Measurements from ENCODE around the gene KCNG2. TPM values are rescaled to one million over a fixed set of nuclear protein-coding genes. Genes with fewer than 3 reads are reported as not detected.

Gene KCNG2
- total RNA-seq, 4 donors from 2014 or later, result 0.41 to 6.7 TPM; not detected in 2

GRCh38 chr18:79772865-79773696 lies 24.7 kb upstream of the KCNG2 start:
- peak; percentile 4 for DNase-seq
- H3K9me3 ChIP-seq, result no peaks in the 10 kb centered on the region
- in situ Hi-C loops (cut with MboI; ENCODE audit: low pct_ligation_motif_present in 1 of 4, low pct_unique_long_range_greater_than_20kb in 1 of 4, low sequenced_read_pairs in 3 of 4) (no loop called here), intact Hi-C loops (cut with DNase I; ENCODE audit: low total_unique reads) (no loop called here)
- H3K27ac ChIP-seq, result no peak overlapping the region
- TF ChIP-seq CTCF (IDR thresholded peaks at IDR 0.05), result no peak
- TF ChIP-seq POLR2A (IDR thresholded peaks at IDR 0.05), result no peak
- TF ChIP-seq EP300 (IDR thresholded peaks at IDR 0.05; ENCODE audit: low read depth), result no peak
- no peak for TF ChIP-seq POLR2AphosphoS5 (IDR thresholded peaks at IDR 0.05)
- H3K4me1 ChIP-seq, result no peaks in the 10 kb centered on the region
- WGBS, 2 donors (ENCODE audit: low coverage in 1 of 2), result 80 to 89% methylated on average over 2 to 31 of the region's 31 CpGs
- no peak overlapping the region for H3K4me3 ChIP-seq
- no peaks in the 10 kb centered on the region for H3K36me3 ChIP-seq
- H3K27me3 ChIP-seq, result peaks cover 5% of the 10 kb centered on the region

GRCh38 chr18:79774111-79774510 lies 23.6 kb upstream of the KCNG2 start:
- WGBS, 2 donors (ENCODE audit: low coverage in 1 of 2), result 74% methylated on average over 18 of the region's 18 CpGs; no CpG with 5 or more reads in 1 of the 2 donors
- no peaks in the 10 kb centered on the region for H3K9me3 ChIP-seq
- H3K36me3 ChIP-seq, result no peaks in the 10 kb centered on the region
- intact Hi-C loops (cut with DNase I; ENCODE audit: low total_unique reads) (no loop called here), in situ Hi-C loops (cut with MboI; ENCODE audit: low pct_ligation_motif_present in 1 of 4, low pct_unique_long_range_greater_than_20kb in 1 of 4, low sequenced_read_pairs in 3 of 4) (no loop called here)
- peak; percentile 4 for DNase-seq
- peaks cover 5% of the 10 kb centered on the region for H3K27me3 ChIP-seq
- H3K27ac ChIP-seq, result no peak overlapping the region
- H3K4me1 ChIP-seq, result no peaks in the 10 kb centered on the region
- TF ChIP-seq POLR2A (IDR thresholded peaks at IDR 0.05) (no peak), EP300 (IDR thresholded peaks at IDR 0.05; ENCODE audit: low read depth) (no peak), POLR2AphosphoS5 (IDR thresholded peaks at IDR 0.05) (no peak), CTCF (IDR thresholded peaks at IDR 0.05) (no peak)
- no peak overlapping the region for H3K4me3 ChIP-seq

GRCh38 chr18:79775441-79776221 lies 22.1 kb upstream of the KCNG2 start:
- 70 to 85% methylated on average over 2 to 35 of the region's 35 CpGs for WGBS, 2 donors (ENCODE audit: low coverage in 1 of 2)
- peak; percentile 7 for DNase-seq
- H3K27ac ChIP-seq, result no peak overlapping the region
- in situ Hi-C loops (cut with MboI; ENCODE audit: low pct_ligation_motif_present in 1 of 4, low pct_unique_long_range_greater_than_20kb in 1 of 4, low sequenced_read_pairs in 3 of 4), result no loop called here
- intact Hi-C loops (cut with DNase I; ENCODE audit: low total_unique reads), result no loop called here
- TF ChIP-seq POLR2A (IDR thresholded peaks at IDR 0.05) (no peak), EP300 (IDR thresholded peaks at IDR 0.05; ENCODE audit: low read depth) (no peak), CTCF (IDR thresholded peaks at IDR 0.05) (no peak), POLR2AphosphoS5 (IDR thresholded peaks at IDR 0.05) (no peak)
- no peaks in the 10 kb centered on the region for H3K36me3 ChIP-seq
- peaks cover 5% of the 10 kb centered on the region for H3K27me3 ChIP-seq
- H3K9me3 ChIP-seq, result no peaks in the 10 kb centered on the region
- no peak overlapping the region for H3K4me3 ChIP-seq
- H3K4me1 ChIP-seq, result no peaks in the 10 kb centered on the region

GRCh38 chr18:79776674-79777073 lies 21.1 kb upstream of the KCNG2 start:
- Histone ChIP-seq H3K27ac (no peak overlapping the region), H3K36me3 (no peaks in the 10 kb centered on the region), H3K4me1 (no peaks in the 10 kb centered on the region), H3K9me3 (no peaks in the 10 kb centered on the region), H3K4me3 (no peak overlapping the region), H3K27me3 (peaks cover 5% of the 10 kb centered on the region)
- intact Hi-C loops (cut with DNase I; ENCODE audit: low total_unique reads) (no loop called here), in situ Hi-C loops (cut with MboI; ENCODE audit: low pct_ligation_motif_present in 1 of 4, low pct_unique_long_range_greater_than_20kb in 1 of 4, low sequenced_read_pairs in 3 of 4) (no loop called here)
- no peak for DNase-seq
- 75 to 76% methylated on average over 2 of the region's 2 CpGs for WGBS, 2 donors (ENCODE audit: low coverage in 1 of 2)
- no peak for TF ChIP-seq POLR2A (IDR thresholded peaks at IDR 0.05)
- no peak for TF ChIP-seq EP300 (IDR thresholded peaks at IDR 0.05; ENCODE audit: low read depth)
- TF ChIP-seq CTCF (IDR thresholded peaks at IDR 0.05), result no peak
- TF ChIP-seq POLR2AphosphoS5 (IDR thresholded peaks at IDR 0.05), result no peak

Measured in transverse colon (tissue), 4 donors.